Kidney epithelial cell (primary cell): Measurements from ENCODE around the gene PCSK2. TPM values are rescaled to one million over a fixed set of nuclear protein-coding genes. Genes with fewer than 3 reads are reported as not detected.

ENCODE experiments used
- DNase-seq: peaks from one replicate; pipeline ENCODE4 v3.0.0-alpha.2; 2010; ENCODE audit warnings: low read depth
- H3K27me3 ChIP-seq: 2 replicates; pipeline ENCODE4 v1.6.0; 2011; ENCODE audit warnings: low read length; ENCODE audit not compliant: control insufficient read depth, insufficient read depth
- H3K36me3 ChIP-seq: 2 replicates; pipeline ENCODE4 v1.5.1; 2011; ENCODE audit warnings: low read length; ENCODE audit not compliant: control insufficient read depth, insufficient read depth
- H3K4me3 ChIP-seq: 2 replicates; pipeline ENCODE4 v1.5.1; 2011; ENCODE audit warnings: low read depth, mild to moderate bottlenecking, control low read depth, low read length
- CTCF ChIP-seq: IDR thresholded peaks from 2 replicates; pipeline ENCODE4 v1.5.1; 2011; ENCODE audit warnings: mild to moderate bottlenecking, moderate library complexity, low read length, control low read depth, inconsistent platforms; ENCODE audit not compliant: insufficient read depth, poor library complexity, severe bottlenecking
- total RNA-seq: library from RNA; depleted of rRNA; stranded (reverse); fragments of >200 nt; gene quantifications from 2 replicates; pipeline ENCODE4 v1.2.3, GENCODE V29; 2015

Gene PCSK2
- total RNA-seq, 1 donor from 2014 or later = 0.04 TPM

- no peak for TF ChIP-seq CTCF
- Histone ChIP-seq H3K27me3 (no peaks in the 10 kb centered on the region), H3K36me3 (no peaks in the 10 kb centered on the region), H3K4me3 (no peak overlapping the region)
- DNase-seq = no peak
Measured at GRCh38 chr20:17513939-17514338, 287.1 kb downstream of the PCSK2 start.

DNA sequence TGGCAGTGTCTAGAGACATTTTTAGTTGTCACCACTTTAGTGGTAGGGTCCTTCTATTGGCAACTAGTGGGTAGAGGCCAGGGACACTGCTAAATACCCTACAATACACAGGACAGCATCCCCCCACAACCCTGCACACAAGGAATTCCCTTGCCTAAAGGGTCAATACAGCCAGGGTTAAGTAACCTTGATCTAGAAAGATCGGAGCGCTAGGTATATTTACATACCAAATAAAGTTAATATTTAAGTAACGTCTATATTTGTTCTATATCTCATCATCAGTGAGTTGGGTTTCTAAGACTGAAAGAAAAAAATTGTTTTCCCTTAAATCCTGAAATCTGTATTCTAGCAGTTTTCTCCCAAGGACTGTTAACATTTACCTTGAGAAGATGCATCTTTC, 288.2 kb downstream of the PCSK2 start:
- DNase-seq = no peak
- no peaks in the 10 kb centered on the region for H3K36me3 ChIP-seq
- TF ChIP-seq CTCF = no peak
- no peak overlapping the region for H3K4me3 ChIP-seq
- no peaks in the 10 kb centered on the region for H3K27me3 ChIP-seq

DNA sequence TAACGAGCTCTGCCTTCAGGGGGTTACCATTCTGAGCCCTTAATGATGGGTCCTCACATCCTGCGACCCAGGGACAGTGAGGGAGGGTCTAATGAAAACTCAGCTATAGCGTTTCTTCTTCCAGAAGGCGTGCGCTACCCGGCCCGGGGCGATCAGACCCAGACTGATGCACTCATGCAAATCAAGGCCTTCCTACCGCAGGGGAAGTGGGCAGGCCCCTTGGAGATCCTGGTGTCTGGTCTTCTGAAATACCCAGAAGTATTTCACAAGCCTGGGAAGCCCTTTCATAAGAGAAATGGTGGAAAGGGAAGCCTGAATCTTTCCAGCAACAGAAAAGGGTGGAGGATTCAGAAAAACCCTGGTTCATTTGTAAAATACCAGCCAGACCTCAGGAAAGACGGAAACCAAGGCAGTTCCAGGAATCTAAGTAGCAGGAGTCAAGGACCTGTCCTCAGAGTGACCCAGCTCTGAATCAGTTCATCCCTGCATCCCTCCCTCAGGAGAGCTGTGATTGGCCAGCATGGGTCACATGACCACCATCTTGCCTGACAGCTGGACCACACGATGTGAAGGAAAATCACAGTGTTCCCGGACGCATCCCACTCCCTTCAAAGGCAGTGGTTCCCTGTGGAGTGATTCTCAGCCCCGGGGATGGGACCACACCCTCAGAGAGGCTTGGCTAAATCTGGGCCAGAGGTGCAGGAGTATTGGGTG, 291.7 kb downstream of the PCSK2 start:
- Histone ChIP-seq H3K27me3 (no peaks in the 10 kb centered on the region), H3K36me3 (no peaks in the 10 kb centered on the region), H3K4me3 (no peak overlapping the region)
- TF ChIP-seq CTCF = no peak
- DNase-seq = no peak

- Histone ChIP-seq H3K27me3 (no peaks in the 10 kb centered on the region), H3K36me3 (no peaks in the 10 kb centered on the region), H3K4me3 (no peak overlapping the region)
- no peak for DNase-seq
- TF ChIP-seq CTCF = no peak
Measured at GRCh38 chr20:17519606-17520285, 292.9 kb downstream of the PCSK2 start.

- Histone ChIP-seq H3K4me3 (no peak overlapping the region), H3K27me3 (no peaks in the 10 kb centered on the region), H3K36me3 (no peaks in the 10 kb centered on the region)
- no peak for DNase-seq
- no peak for TF ChIP-seq CTCF
Measured at GRCh38 chr20:17520583-17520982, 293.7 kb downstream of the PCSK2 start.
